ENCODE data around the gene DHX58. TPM values are rescaled to one million over a fixed set of nuclear protein-coding genes. Genes with fewer than 3 reads are reported as not detected.

DHX58 gene
- total RNA-seq, 1 donor from 2014 or later: 24.8 TPM

DNA sequence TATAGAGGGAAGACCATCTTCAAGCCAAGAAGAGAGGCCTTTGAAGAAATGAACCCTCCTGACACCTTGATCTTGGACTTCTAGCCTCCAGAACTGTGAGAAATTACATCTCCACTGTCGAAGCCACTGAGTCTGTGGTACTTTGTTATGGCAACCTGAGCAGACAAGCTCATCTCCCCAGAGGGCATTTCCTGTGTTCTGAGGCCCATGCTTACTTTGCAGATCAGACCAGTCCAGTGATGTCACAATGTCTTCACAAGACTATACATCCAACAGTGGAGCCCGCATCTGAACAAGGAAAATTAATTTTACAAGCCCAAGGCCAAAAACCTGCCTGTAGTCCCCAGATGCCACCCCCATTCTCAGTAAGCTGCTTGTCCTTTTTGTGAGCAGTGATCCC, 47.3 kb downstream of the DHX58 start:
- intact Hi-C loops (cut with DNase I): loop anchor here (5.0 kb wide), 1 partner anchor 47 kb away; the partner anchor contains the start of gene DHX58
- no peak for DNase-seq (ENCODE audit: low spot score)
- ATAC-seq: no peak

DNA sequence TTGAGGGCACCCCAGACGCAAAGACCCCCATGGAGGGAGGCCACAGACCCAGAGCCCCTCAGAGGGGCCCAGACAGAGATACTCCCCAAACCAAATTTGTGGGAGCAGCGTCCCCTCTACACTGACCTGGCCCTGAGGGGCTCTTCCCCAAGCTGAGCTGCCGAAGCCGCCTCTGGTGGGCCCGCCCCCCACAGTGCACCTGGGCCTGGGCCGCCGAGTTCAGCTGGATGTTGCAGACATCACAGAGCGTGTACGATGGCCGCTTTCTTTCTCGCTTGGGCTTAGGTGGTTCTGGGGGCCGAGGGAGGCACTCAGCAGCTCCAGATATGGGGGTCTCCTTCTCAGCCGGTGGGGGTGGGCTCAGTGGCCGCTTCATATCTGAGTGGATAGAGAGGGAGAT, 49.8 kb downstream of the DHX58 start:
- ATAC-seq: no peak
- no peak for DNase-seq (ENCODE audit: low spot score)
- intact Hi-C loops (cut with DNase I): no loop called here

DNA sequence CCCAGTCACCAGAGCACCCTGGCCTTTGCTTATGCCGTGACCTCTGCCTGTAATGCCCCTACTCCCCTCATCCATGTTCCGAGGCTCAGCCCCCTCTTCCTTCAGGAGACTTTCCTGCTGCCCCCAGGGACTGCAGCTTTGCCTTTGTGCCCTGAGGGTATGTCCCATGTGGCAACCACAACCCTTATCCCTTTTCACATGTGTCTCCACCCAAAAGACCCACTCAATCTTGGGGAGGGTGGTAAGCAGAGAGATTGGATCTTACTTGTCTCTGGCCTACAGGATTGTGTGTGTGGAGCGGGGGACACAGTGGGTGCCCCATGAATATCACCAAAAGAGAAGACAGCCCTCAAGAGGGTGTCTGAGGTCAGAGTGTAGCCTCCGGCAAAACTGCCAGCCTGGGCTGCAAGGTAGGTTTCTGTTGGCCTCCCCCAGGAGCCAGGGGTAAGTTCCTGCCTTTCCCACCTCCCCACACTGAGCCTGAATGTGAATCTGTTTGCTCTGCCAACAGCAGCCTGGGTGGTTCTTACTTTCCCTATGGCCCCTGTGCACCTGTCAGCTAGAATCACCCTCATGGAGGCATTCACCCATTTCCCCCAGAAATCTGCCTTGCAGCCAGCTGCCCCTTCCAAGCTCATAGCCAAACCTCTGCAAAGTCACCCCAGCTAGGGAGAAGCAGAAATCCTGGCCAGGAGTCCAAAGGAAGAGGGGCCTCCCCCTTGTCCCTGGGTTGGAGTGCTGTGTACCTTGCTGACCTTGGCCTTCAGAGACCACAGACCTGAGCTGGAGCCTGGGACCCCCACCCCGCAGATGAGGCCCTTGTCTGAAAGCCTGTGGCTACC, 50.6 kb downstream of the DHX58 start:
- intact Hi-C loops (cut with DNase I): no loop called here
- ATAC-seq (no peak), DNase-seq (ENCODE audit: low spot score) (no peak)

DNA sequence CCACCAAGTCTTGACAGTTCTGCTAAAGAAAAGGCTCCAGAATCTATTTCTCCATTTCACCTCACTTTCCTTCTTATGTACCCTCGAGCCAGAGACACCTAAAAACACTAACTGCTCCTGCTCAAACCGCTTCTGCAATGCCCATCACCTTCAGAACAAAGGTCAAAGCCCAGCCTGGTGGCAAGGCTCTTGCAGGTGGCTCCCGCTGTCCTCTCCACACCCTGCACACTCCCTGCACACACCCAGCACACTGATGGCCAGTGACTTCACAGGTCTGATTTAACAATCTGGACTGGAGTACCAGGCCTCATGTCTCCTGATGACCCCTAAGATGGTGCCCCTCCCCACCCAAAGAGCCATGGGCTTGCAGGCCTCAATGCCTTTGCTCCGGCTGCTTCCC, 52.3 kb downstream of the DHX58 start:
- ATAC-seq (no peak), DNase-seq (ENCODE audit: low spot score) (no peak)
- intact Hi-C loops (cut with DNase I): no loop called here

DNA sequence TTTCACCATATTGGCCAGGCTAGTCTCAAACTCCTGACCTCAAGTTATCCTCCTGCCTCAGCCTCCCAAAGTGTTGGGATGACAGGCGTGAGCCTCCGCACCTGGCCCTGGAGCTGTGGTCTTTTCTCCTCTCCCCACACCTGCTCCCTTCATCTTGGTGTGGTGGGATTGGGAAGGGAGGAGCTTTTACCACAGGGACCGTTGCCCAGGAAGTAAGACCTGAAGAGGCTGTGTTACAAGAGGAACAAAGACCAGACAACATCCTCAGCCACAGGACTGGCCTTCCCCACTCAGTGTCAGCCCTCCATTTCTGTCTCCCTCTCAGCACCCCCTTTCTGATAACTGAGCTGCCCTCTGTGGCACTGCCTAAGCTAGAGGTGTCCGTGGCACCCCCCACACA, 52.7 kb downstream of the DHX58 start:
- intact Hi-C loops (cut with DNase I): no loop called here

DNA sequence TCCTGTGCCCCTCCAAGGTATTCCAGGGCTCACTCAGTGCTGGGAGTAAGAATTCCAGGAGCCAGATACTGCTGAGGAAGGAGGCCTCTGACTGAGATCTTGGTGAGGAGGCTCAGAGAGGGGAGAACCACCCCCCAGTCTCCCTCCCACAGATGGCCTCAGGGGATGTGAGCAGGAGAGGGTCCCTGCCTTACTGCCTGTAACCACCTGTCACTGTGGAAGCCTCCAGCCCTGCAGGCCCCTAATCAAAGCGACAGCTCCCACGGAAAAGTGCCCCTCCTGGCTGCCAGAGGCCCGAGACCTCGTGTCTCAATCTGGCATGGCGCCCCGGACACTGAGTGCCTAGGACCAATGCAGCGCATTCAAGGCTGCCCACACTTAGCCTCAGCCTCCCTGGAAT, 54.5 kb downstream of the DHX58 start:
- DNase-seq (ENCODE audit: low spot score): no peak
- ATAC-seq: no peak
- intact Hi-C loops (cut with DNase I): no loop called here

More for the DNA sequence above, 52.7 kb downstream of the DHX58 start:
- no peak for DNase-seq (ENCODE audit: low spot score)
- no peak for ATAC-seq

DNA sequence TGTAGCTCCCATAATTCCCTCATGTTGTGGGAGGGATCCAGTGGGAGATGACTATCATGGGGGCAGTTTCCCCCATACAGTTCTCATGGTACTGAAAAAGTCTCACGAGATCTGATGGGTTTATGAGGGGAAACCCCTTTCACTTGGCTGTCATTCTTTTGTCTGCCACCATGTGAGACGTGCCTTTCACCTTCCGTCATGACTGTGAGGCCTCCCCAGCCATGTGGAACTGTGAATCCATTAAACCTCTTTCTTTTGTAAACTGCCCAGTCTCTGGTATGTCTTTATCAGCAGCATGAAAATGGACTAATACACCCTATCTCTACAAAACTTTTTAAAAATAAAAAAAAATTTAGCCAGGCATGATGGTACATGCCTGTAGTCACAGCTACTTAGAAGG, 55.9 kb downstream of the DHX58 start:
- intact Hi-C loops (cut with DNase I): no loop called here
- no peak for DNase-seq (ENCODE audit: low spot score)
- no peak for ATAC-seq

DNA sequence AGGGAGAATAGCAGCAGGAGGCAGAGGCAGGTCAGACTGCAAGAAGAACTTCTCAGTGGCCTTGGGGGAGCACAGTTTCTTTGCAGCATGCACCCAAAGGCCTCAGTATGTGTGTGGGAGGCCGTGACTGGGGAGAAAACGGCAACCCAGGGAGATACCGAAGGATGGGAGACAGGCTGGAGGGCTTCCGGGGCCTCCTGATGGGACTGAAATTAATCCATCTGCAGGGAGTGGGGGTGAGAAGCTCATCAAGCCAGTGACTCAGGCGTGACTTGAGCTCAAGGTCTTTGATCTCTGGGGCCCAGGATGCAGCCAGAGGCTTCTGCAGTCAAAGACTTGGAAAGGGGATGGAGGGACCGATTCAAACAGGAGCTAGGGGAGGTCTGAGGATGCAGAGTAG, 57.0 kb downstream of the DHX58 start:
- intact Hi-C loops (cut with DNase I): no loop called here
- ATAC-seq (no peak), DNase-seq (ENCODE audit: low spot score) (no peak)

DNA sequence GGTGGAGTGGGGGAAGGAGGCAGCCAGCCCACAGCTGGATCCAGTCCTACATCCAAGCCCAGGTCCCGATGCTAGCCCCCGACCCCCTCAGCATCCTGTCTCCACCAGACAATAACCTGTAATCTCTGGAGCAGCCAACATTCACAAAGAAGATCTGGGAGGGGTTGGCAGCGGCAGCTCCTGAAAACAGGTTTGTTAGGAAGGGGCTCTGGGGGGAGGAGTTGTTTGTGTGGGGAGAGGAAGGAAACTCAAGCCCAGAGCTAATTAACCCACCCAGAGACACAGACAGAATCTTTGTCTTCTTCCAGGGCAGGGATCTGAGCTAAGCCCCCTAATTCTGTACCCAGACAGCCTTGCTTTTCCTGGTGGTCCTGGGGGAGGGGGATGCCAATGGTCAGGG, 57.5 kb downstream of the DHX58 start:
- intact Hi-C loops (cut with DNase I): no loop called here
- ATAC-seq: no peak
- no peak for DNase-seq (ENCODE audit: low spot score)

DNA sequence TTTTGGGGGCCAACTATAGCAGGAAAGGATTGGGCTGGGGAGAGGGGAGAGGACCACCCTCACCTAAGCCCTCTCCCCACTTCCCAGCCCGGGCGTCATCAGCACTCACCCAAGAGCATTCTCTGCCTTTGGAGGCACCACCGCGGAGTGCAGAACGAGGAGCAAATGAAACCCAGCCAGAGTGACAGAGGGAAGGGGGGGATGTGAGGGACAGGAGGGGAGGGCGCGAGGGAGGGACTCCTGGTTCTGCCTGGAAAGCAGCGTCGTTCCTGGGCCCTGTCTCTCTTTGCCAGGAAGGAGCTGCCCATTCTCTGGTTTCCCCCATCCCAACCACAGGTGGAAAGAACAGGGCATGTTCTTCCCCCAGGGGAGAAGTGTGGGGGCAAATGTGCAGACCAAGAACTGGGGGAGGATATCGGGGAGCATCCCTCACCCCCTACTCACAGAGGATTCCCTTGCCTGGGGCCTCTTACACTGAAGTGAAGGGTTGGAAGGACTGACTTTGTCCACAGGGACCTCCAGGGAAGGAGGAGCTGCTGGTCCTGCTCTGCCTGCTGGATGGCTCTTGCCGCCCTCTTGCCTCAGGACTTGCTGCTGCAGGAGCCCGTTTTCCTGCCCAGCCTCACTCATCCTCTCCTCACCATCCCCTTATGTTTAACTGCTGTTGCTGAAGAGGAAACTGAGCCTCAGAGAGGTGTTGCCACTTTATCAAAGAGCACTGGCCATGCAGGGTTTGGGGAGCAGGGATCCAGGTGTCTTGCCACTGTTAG, 58.6 kb downstream of the DHX58 start:
- ATAC-seq (no peak), DNase-seq (ENCODE audit: low spot score) (no peak)
- intact Hi-C loops (cut with DNase I): no loop called here

DNA sequence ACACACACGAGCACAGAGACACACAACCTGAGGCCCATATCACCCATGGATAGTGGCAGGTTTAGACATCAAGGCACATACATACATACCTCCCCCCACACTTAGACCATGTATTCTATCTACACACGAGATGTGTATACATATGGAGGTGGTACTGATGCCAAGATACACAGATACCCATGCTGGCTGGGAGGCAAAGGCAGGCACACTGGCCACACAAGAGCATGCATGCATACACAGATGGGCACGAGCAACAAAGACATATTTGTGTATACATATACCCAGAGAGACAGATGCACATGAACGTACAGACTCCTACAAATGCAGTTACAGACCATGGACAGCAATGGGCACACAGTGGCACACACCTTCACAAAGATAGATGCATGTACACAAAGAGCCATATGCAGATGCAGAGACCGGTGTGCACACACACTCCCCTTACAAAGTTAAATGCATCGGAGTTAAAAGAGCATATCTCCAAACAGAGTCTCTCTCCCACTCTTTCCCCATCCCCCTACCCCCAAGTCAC, 60.1 kb downstream of the DHX58 start:
- ATAC-seq: no peak
- intact Hi-C loops (cut with DNase I): no loop called here

DNA sequence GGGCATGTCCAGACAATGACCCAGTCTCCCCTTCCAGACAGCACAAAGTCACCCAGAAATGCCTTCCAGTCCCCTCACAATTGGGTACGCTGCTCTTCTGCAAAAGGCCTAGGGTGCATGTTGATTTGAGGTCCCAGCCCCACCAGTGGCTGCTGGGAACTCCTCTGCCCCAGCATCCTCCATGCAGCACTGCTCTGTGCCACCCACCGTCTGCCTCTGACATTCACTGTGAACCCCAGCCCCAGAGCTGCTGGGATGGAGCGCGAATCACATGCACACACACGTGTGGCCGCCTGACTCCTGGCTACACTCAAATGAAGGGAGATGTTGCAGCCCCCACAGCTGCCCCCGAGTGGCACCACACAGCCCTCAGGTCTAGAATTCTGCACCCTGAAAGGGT, 60.9 kb downstream of the DHX58 start:
- intact Hi-C loops (cut with DNase I): no loop called here
- DNase-seq (ENCODE audit: low spot score) (no peak), ATAC-seq (no peak)

More for the DNA sequence above, 60.1 kb downstream of the DHX58 start:
- no peak for DNase-seq (ENCODE audit: low spot score)

Other genes with a start within 250 kb of the DHX58 start
- gene KLHL11, start 247.3 kb downstream of the DHX58 start, total RNA-seq: 16.0 TPM
- 139 TPM for gene ACLY, start 193.8 kb downstream of the DHX58 start, total RNA-seq
- 2.9 TPM for gene ODAD4, start 182.1 kb downstream of the DHX58 start, total RNA-seq
- gene CNP, start 145.9 kb downstream of the DHX58 start, total RNA-seq: 393 TPM
- 95.0 TPM for gene DNAJC7, start 95.3 kb downstream of the DHX58 start, total RNA-seq
- 18.9 TPM for gene NKIRAS2, start 92.6 kb downstream of the DHX58 start, total RNA-seq
- gene C17orf113, start 62.1 kb downstream of the DHX58 start, total RNA-seq: 2.9 TPM
- 3.0 TPM for gene ZNF385C, start 14.2 kb downstream of the DHX58 start, total RNA-seq
- 58.0 TPM for gene KAT2A, start 8.7 kb upstream of the DHX58 start, total RNA-seq
- not detected for gene HSPB9, start 10.1 kb upstream of the DHX58 start, total RNA-seq
- 96.1 TPM for gene RAB5C, start 42.3 kb upstream of the DHX58 start, total RNA-seq
- 0.36 TPM for gene KCNH4, start 68.4 kb upstream of the DHX58 start, total RNA-seq
- gene HCRT, start 72.7 kb upstream of the DHX58 start, total RNA-seq: not detected
- 22.7 TPM for gene GHDC, start 81.8 kb upstream of the DHX58 start, total RNA-seq
- gene STAT5B, start 163.7 kb upstream of the DHX58 start, total RNA-seq: 90.8 TPM
- gene STAT5A, start 175.8 kb upstream of the DHX58 start, total RNA-seq: 55.6 TPM